Activated naive CD4-positive, alpha-beta T cell treated with anti-CD3 and anti-CD28 coated beads, Interleukin-2, amount 50 U/mL, for 72 hours (primary cell): ENCODE data around the gene OLFML2B. TPM values are rescaled to one million over a fixed set of nuclear protein-coding genes. Genes with fewer than 3 reads are reported as not detected.
"Not testable (repeated sequence)": the region's sequence is repeated elsewhere in the genome, so short reads cannot be mapped to it uniquely, and the experiment has no call there.

Experiments used
- ATAC-seq, 2 donors: fragments of 150-1000 bp; cut with Tn5 transposase; 2 replicates each; pipeline ENCODE4 v1.10.0; 2021; ENCODE audit warnings: mild to moderate bottlenecking in 2 of 2, moderate library complexity in 2 of 2
- DNase-seq, 2 donors: peaks; one replicate each; pipeline ENCODE4 v3.0.0; 2021 to 2022; ENCODE audit warnings: low spot score in 2 of 2
- H3K27ac Mint-ChIP-seq, 2 donors: one replicate each; pipeline ENCODE4 v1.8.0; 2022; ENCODE audit warnings: mild to moderate bottlenecking in 2 of 2, mixed read lengths in 2 of 2
- H3K36me3 Mint-ChIP-seq, 2 donors: one replicate each; pipeline ENCODE4 v1.8.0; 2022; ENCODE audit warnings: mixed read lengths in 2 of 2
- H3K9me3 Mint-ChIP-seq, 2 donors: one replicate each; pipeline ENCODE4 v1.8.0; 2022; ENCODE audit warnings: mixed read lengths in 2 of 2
- total RNA-seq, 2 donors: library from RNA; stranded (reverse); gene quantifications; one replicate each; pipeline ENCODE4 v1.2.3, GENCODE V29; 2022

Gene OLFML2B
- total RNA-seq, 2 donors from 2014 or later, result 0.14 to 0.18 TPM

GRCh38 chr1:162017791-162018190 lies 5.9 kb downstream of the OLFML2B start:
- H3K36me3 Mint-ChIP-seq, H3K27ac Mint-ChIP-seq, H3K9me3 Mint-ChIP-seq, DNase-seq, ATAC-seq: not testable (repeated sequence)

GRCh38 chr1:162016631-162017030 lies 7.0 kb downstream of the OLFML2B start:
- DNase-seq, result no peak
- no peaks in the 10 kb centered on the region for H3K36me3 Mint-ChIP-seq
- peak; percentile 47 to 89 for ATAC-seq
- H3K9me3 Mint-ChIP-seq, result no peaks in the 10 kb centered on the region
- H3K27ac Mint-ChIP-seq, result no peak overlapping the region

GRCh38 chr1:162015196-162015595 lies 8.5 kb downstream of the OLFML2B start:
- Mint-ChIP-seq H3K9me3 (no peaks in the 10 kb centered on the region), H3K36me3 (no peaks in the 10 kb centered on the region), H3K27ac (peak overlapping the region in 1 of 2 donors; percentile 78)
- no peak for ATAC-seq
- DNase-seq, result no peak

GRCh38 chr1:162014202-162014601 lies 9.5 kb downstream of the OLFML2B start:
- Mint-ChIP-seq H3K36me3 (no peaks in the 10 kb centered on the region), H3K9me3 (no peaks in the 10 kb centered on the region), H3K27ac (no peak overlapping the region)
- DNase-seq (no peak), ATAC-seq (no peak)

- DNase-seq (no peak), ATAC-seq (no peak)
- no peak overlapping the region for H3K27ac Mint-ChIP-seq
- no peaks in the 10 kb centered on the region for H3K9me3 Mint-ChIP-seq
- no peaks in the 10 kb centered on the region for H3K36me3 Mint-ChIP-seq
These were observed 10.4 kb downstream of the OLFML2B start for GRCh38 chr1:162013289-162013688.

- ATAC-seq (no peak), DNase-seq (no peak)
- H3K9me3 Mint-ChIP-seq, result no peaks in the 10 kb centered on the region
- H3K27ac Mint-ChIP-seq, result no peak overlapping the region
- H3K36me3 Mint-ChIP-seq, result no peaks in the 10 kb centered on the region
These were observed 12.2 kb downstream of the OLFML2B start for GRCh38 chr1:162011337-162012012.

- ATAC-seq, result no peak
- Mint-ChIP-seq H3K27ac (no peak overlapping the region), H3K36me3 (no peaks in the 10 kb centered on the region), H3K9me3 (no peaks in the 10 kb centered on the region)
- no peak for DNase-seq
These were observed 13.5 kb downstream of the OLFML2B start for GRCh38 chr1:162010175-162010506.

GRCh38 chr1:162009501-162010174 lies 14.0 kb downstream of the OLFML2B start:
- ATAC-seq (no peak), DNase-seq (no peak)
- no peak overlapping the region for H3K27ac Mint-ChIP-seq
- no peaks in the 10 kb centered on the region for H3K36me3 Mint-ChIP-seq
- H3K9me3 Mint-ChIP-seq, result no peaks in the 10 kb centered on the region

GRCh38 chr1:162008799-162009198 lies 14.9 kb downstream of the OLFML2B start:
- Mint-ChIP-seq H3K9me3 (no peaks in the 10 kb centered on the region), H3K36me3 (no peaks in the 10 kb centered on the region), H3K27ac (no peak overlapping the region)
- no peak for DNase-seq
- no peak for ATAC-seq

GRCh38 chr1:162007466-162007865 lies 16.2 kb downstream of the OLFML2B start:
- no peaks in the 10 kb centered on the region for H3K36me3 Mint-ChIP-seq
- DNase-seq, result no peak
- H3K9me3 Mint-ChIP-seq, result no peaks in the 10 kb centered on the region
- no peak overlapping the region for H3K27ac Mint-ChIP-seq
- ATAC-seq, result no peak

- no peaks in the 10 kb centered on the region for H3K9me3 Mint-ChIP-seq
- ATAC-seq (no peak), DNase-seq (no peak)
- no peak overlapping the region for H3K27ac Mint-ChIP-seq
- no peaks in the 10 kb centered on the region for H3K36me3 Mint-ChIP-seq
These were observed 17.6 kb downstream of the OLFML2B start for GRCh38 chr1:162006081-162006480.

GRCh38 chr1:162004441-162004950 lies 19.2 kb downstream of the OLFML2B start:
- Mint-ChIP-seq H3K27ac (peak overlapping the region in 1 of 2 donors; percentile 72), H3K36me3 (no peaks in the 10 kb centered on the region), H3K9me3 (no peaks in the 10 kb centered on the region)
- ATAC-seq (no peak), DNase-seq (no peak)

- no peak for ATAC-seq
These were observed 19.8 kb downstream of the OLFML2B start for GRCh38 chr1:162003830-162004215.

GRCh38 chr1:162003061-162003829 lies 20.4 kb downstream of the OLFML2B start:
- ATAC-seq (no peak), DNase-seq (no peak)
- H3K9me3 Mint-ChIP-seq, result no peaks in the 10 kb centered on the region
- no peaks in the 10 kb centered on the region for H3K36me3 Mint-ChIP-seq
- H3K27ac Mint-ChIP-seq, result no peak overlapping the region

More at GRCh38 chr1:162003830-162004215, 19.8 kb downstream of the OLFML2B start:
- peak overlapping the region in 1 of 2 donors; percentile 84 for H3K27ac Mint-ChIP-seq
- H3K36me3 Mint-ChIP-seq, result no peaks in the 10 kb centered on the region
- no peak for DNase-seq
- H3K9me3 Mint-ChIP-seq, result no peaks in the 10 kb centered on the region

GRCh38 chr1:162000053-162000420 lies 23.6 kb downstream of the OLFML2B start:
- Mint-ChIP-seq H3K27ac (no peak overlapping the region), H3K9me3 (no peaks in the 10 kb centered on the region), H3K36me3 (no peaks in the 10 kb centered on the region)
- ATAC-seq, result no peak
- DNase-seq, result no peak

GRCh38 chr1:161999301-162000052 lies 24.2 kb downstream of the OLFML2B start:
- DNase-seq, result no peak
- H3K27ac Mint-ChIP-seq, result no peak overlapping the region
- H3K36me3 Mint-ChIP-seq, result no peaks in the 10 kb centered on the region
- H3K9me3 Mint-ChIP-seq, result no peaks in the 10 kb centered on the region
- no peak for ATAC-seq

- no peak overlapping the region for H3K27ac Mint-ChIP-seq
- ATAC-seq (no peak), DNase-seq (no peak)
- no peaks in the 10 kb centered on the region for H3K9me3 Mint-ChIP-seq
- H3K36me3 Mint-ChIP-seq, result no peaks in the 10 kb centered on the region
These were observed 24.9 kb downstream of the OLFML2B start for GRCh38 chr1:161998811-161999210.
